Activated T-helper 1 cell treated with Interleukin-2 at 50 U/mL for 16 hours (primary cell): Measurements from ENCODE around the gene PRICKLE2.

Experiments used
- DNase-seq: peaks from one replicate; pipeline ENCODE4 v3.0.0-alpha.2; 2020; ENCODE audit warnings: low read depth

The PRICKLE2 gene, protein sequence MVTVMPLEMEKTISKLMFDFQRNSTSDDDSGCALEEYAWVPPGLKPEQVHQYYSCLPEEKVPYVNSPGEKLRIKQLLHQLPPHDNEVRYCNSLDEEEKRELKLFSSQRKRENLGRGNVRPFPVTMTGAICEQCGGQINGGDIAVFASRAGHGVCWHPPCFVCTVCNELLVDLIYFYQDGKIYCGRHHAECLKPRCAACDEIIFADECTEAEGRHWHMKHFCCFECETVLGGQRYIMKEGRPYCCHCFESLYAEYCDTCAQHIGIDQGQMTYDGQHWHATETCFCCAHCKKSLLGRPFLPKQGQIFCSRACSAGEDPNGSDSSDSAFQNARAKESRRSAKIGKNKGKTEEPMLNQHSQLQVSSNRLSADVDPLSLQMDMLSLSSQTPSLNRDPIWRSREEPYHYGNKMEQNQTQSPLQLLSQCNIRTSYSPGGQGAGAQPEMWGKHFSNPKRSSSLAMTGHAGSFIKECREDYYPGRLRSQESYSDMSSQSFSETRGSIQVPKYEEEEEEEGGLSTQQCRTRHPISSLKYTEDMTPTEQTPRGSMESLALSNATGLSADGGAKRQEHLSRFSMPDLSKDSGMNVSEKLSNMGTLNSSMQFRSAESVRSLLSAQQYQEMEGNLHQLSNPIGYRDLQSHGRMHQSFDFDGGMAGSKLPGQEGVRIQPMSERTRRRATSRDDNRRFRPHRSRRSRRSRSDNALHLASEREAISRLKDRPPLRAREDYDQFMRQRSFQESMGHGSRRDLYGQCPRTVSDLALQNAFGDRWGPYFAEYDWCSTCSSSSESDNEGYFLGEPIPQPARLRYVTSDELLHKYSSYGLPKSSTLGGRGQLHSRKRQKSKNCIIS

GRCh38 chr3:64224826-64225610, at the start of gene PRICKLE2:
PRICKLE2 (minus strand) TSS chr3:64225466; CDS start chr3:64198927, 26,539 bp downstream.
- no peak for DNase-seq

- no peak for DNase-seq
Observed at GRCh38 chr3:64272842-64273241, 47.6 kb upstream of the PRICKLE2 start.

- DNase-seq = no peak
Observed at GRCh38 chr3:64272271-64272670, 47.0 kb upstream of the PRICKLE2 start.

- DNase-seq = no peak
Observed at GRCh38 chr3:64271631-64272030, 46.4 kb upstream of the PRICKLE2 start.

- DNase-seq = no peak
Observed at GRCh38 chr3:64270866-64271260, 45.6 kb upstream of the PRICKLE2 start.

DNA sequence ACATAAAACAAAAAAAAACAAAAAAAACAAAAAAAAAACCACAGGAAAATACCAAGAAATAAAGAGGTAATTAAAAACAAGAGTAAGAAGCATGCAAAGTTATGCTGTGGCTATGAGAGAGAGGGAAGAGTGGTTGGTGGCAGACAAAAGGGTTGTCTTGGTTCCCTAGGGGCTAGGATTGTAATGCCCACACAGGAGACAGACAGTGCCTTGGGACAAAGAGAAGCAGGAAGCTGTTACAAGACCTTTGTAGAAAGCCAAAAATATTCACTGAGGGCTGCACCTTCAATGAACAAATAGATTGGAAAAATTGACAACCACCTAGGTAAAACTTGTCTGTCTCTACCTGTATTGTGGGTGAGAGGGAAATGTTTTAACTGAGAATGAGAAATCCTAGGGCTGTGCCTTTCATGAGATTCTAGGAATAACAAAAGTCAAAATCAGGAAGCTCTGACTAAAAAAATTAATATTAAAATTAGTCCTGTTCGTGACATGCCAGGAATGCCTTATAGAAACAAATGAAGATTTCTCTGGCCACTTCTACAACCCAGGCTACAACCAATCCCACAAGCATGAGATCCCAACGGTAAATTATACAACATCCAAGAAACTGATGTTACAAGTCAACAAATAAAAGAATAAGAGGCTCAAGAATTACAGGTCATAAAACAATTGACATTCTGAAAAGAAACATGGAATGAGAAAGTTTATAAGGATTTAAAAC, 45.0 kb upstream of the PRICKLE2 start:
- DNase-seq = no peak

DNA sequence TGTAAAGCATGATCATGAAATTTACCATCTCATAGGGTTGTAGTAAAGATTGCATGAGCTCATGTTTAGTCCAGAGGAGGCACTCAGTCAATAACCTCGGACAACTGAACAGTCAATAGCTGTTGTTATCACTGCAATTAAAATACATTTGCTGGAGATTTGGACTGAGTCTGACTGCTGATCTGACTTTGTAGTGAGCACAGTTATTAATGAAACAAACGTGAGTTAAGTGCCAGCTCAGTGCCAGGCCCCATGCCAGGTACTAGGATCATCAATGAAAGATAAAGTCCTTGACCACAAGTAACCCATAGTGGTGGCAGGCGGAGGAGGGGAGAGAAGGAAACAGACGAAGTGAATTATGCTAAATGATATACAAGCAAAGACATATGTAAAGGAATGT, 43.7 kb upstream of the PRICKLE2 start:
- DNase-seq = no peak

- no peak for DNase-seq
Observed at GRCh38 chr3:64267721-64268604, 42.7 kb upstream of the PRICKLE2 start.

DNA sequence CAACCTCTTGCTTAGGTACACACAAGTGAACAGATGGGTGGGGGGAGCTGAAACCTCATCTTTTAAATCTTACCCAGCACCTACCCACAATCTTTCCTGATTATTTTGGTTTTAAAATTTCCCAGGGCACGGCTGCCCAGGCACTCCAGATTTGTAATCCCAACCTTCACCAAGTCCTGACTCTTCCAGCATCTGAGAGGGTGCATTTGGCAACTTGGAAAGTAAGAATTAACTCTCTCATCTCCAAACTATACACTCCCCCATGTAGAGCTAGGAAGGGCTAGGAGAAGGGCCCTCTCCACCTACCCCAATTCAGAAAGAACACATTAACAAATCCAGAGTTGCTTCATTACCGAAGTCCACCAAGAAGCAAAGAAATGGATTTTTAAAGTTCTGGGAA, 41.7 kb upstream of the PRICKLE2 start:
- DNase-seq = no peak

GRCh38 chr3:64266065-64266931, 41.0 kb upstream of the PRICKLE2 start:
- no peak for DNase-seq

DNA sequence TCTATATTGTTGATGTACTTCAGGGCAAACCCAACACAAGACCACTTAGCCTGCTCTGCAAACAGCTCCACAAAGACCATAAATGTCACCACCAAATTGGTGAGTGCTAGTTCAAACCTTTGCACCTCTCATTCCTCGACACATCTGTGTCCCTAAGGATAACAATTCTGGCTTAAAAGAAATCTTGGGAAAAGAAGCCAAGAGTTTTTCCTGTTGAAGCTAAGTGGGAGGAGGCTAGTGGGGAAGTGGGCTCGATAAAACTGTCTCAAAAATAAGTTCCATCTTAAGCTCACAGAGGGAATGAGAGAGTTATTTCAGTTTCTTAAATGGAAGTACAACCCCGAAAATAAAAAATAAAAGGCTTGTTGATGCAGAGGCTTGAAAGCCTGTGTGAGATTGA, 40.4 kb upstream of the PRICKLE2 start:
- no peak for DNase-seq

- no peak for DNase-seq
Observed at GRCh38 chr3:64264501-64265109, 39.3 kb upstream of the PRICKLE2 start.

GRCh38 chr3:64262574-64263114, 37.4 kb upstream of the PRICKLE2 start:
- no peak for DNase-seq

- DNase-seq = no peak
Observed at GRCh38 chr3:64260431-64260830, 35.2 kb upstream of the PRICKLE2 start.

- no peak for DNase-seq
Observed at GRCh38 chr3:64259636-64260035, 34.4 kb upstream of the PRICKLE2 start.

DNA sequence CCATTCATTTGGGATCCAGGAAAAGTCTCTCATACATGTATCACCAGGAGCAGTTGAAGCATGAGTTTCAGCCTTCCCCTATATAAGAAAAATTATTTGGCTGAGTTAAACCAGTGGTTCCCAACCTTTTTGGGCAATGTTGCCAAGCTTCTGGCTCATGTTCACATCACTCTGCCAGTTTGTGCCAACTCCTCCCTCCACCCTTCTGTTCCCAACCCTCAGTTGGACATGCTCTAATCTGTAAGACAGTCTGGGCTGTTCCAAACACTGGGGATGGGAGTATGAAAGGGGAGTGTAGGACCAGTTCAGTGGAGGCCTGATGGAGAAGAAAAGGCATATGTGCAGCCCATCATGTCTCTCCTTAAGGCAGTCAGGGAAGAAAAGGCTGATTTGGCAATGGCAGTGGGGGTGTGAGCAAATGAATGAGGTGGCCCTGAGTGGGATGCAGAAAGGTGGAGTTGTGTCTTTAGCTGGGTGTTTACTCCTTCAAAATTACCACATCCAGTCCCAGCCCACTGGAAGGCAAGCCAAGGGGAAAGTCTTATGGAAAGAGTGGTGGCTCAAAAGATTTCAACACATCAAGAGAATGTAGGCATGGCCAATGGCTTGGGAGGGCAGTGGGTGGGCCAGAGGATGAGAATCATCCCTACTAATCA, 32.0 kb upstream of the PRICKLE2 start:
- DNase-seq = no peak

DNA sequence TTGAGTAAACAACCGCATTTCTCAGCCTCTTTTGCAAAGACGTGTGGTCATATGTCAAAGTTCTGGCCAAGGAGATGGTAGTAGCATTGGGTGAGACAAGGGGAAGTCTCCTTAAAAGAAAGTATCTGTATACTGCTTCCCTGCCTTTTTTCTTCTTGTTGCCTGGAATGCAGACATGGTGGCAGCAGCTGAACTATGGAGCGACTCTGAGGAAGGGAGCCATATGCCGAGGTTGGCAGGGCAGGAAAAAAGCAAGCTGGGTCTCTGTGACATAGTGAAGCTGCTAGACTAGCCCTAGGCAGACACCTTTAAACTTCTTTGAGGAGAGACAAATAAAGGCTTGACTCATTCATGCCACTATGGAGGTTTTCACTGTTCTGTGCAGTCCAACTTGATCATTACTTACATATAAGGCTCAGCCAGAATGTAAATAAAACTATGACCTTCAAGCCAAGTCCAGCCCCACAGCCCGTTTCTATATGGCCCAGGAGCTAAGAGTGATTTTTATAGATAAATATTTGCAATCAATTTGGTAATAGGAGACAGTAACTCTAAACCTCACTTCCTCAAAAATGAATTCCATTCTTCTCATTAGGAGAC, 30.6 kb upstream of the PRICKLE2 start:
- DNase-seq = no peak

DNA sequence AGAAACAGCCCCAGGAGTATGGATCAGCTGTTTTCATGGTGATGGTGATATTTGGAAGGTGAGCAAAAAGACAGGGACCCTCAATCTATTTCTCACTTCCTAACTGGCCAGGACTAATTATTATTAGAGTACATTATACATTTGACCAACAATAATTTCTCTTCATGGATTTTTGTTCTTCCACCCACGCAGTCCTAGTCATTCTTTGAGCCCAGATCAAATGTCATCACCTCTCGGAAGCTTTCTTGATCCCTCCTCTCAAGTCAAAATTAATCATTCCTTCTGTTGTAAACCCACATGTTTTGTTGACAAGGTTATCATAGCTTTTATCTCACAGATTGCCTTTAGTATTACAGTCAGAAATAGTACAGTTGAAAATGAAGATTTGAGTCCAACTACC, 29.2 kb upstream of the PRICKLE2 start:
- DNase-seq = no peak
